SK-N-SH (cell line): ENCODE results near the gene COL8A1. TPM values are rescaled to one million over a fixed set of nuclear protein-coding genes. Genes with fewer than 3 reads are reported as not detected.

ENCODE experiments used
- CTCF ChIA-PET: fragments of 300-600, 350-600 bp; formaldehyde crosslinking; extraction: SDS; loops from one replicate; lab custom pipeline; 2021; lab: Yijun Ruan, JAX
- POLR2A ChIA-PET: fragments of 350-600 bp; sonication (Branson Sonifier 250); formaldehyde crosslinking; extraction: SDS; loops from one replicate; lab custom pipeline; 2020; ENCODE audit warnings: antibody characterized with exemption, inconsistent platforms; lab: Yijun Ruan, JAX
- DNase-seq: peaks from one replicate; pipeline ENCODE4 v3.0.0; 2012
- H2AFZ ChIP-seq: fragments of 200-600 bp; sonication (generic); 2 replicates; pipeline ENCODE4 v1.8.1; 2016; ENCODE audit warnings: antibody characterized with exemption, mild to moderate bottlenecking, low read depth
- H3F3A ChIP-seq: fragments of 200-600 bp; sonication (generic); replicated peaks from 2 replicates; pipeline ENCODE3; 2016; ENCODE audit warnings: antibody characterized with exemption, mild to moderate bottlenecking; ENCODE audit not compliant: insufficient read depth
- H3K27ac ChIP-seq, 2 experiments: fragments of 200-500 bp in 1 of 2; fragments of 200-600 bp in 1 of 2; sonication (Bioruptor generic) in 1 of 2; sonication (generic), shearing (Covaris generic) in 1 of 2; 2 replicates each; pipeline versions ENCODE4 v1.5.1 to v1.6.1; 2014 to 2016; ENCODE audit warnings: low read depth in 2 of 2, inconsistent platforms in 1 of 2, low read length in 1 of 2, mild to moderate bottlenecking in 1 of 2, mixed read lengths in 1 of 2
- H3K27me3 ChIP-seq: fragments of 200-600 bp; sonication (generic), shearing (Covaris generic); 2 replicates; pipeline ENCODE4 v1.6.1; 2016; ENCODE audit warnings: mixed run types; ENCODE audit not compliant: insufficient read depth
- H3K36me3 ChIP-seq, 2 experiments: fragments of 200-500 bp in 1 of 2; fragments of 200-600 bp in 1 of 2; sonication (Bioruptor generic) in 1 of 2; sonication (generic) in 1 of 2; replicated peaks in 1 of 2; 2 replicates each; pipeline versions ENCODE3 to v1.5.1; 2014 to 2016; ENCODE audit warnings: low read length in 1 of 2, mild to moderate bottlenecking in 1 of 2; ENCODE audit not compliant: insufficient read depth in 2 of 2, control insufficient read depth in 1 of 2
- H3K4me1 ChIP-seq, 2 experiments: fragments of 200-500 bp in 1 of 2; fragments of 200-600 bp in 1 of 2; sonication (Bioruptor generic) in 1 of 2; sonication (generic), shearing (Covaris generic) in 1 of 2; 2 replicates each; pipeline versions ENCODE4 v1.5.1 to v1.6.1; 2014 to 2016; ENCODE audit warnings: low read depth in 1 of 2, low read length in 1 of 2, mixed run types in 1 of 2; ENCODE audit not compliant: insufficient read depth in 2 of 2, control insufficient read depth in 1 of 2
- H3K4me2 ChIP-seq: fragments of 200-600 bp; sonication (generic), shearing (Covaris generic); 2 replicates; pipeline ENCODE4 v1.6.1; 2017; ENCODE audit warnings: mixed run types
- H3K4me3 ChIP-seq, 2 experiments: fragments of 200-500 bp in 1 of 2; fragments of 200-600 bp in 1 of 2; sonication (Bioruptor generic) in 1 of 2; sonication (generic), shearing (Covaris generic) in 1 of 2; 2 replicates each; pipeline versions ENCODE4 v1.5.1 to v1.8.1; 2014 to 2016; ENCODE audit warnings: low read depth in 2 of 2, inconsistent platforms in 1 of 2, low read length in 1 of 2, mild to moderate bottlenecking in 1 of 2, mixed read lengths in 1 of 2, moderate library complexity in 1 of 2
- H3K79me2 ChIP-seq: fragments of 200-600 bp; sonication (generic); 2 replicates; pipeline ENCODE4 v1.8.1; 2017; ENCODE audit warnings: mild to moderate bottlenecking; ENCODE audit not compliant: insufficient read depth
- H3K9ac ChIP-seq: fragments of 200-600 bp; sonication (generic); 2 replicates; pipeline ENCODE4 v1.6.1; 2017; ENCODE audit warnings: mixed run types
- H3K9me2 ChIP-seq: fragments of 200-600 bp; sonication (generic); 2 replicates; pipeline ENCODE4 v1.6.1; 2017; ENCODE audit warnings: mixed run types
- H3K9me3 ChIP-seq: fragments of 200-600 bp; sonication (generic); 2 replicates; pipeline ENCODE4 v1.6.1; 2017; ENCODE audit warnings: mixed run types, mild to moderate bottlenecking, moderate library complexity
- H4K20me1 ChIP-seq: fragments of 200-600 bp; sonication (generic); 2 replicates; pipeline ENCODE4 v1.6.1; 2017; ENCODE audit warnings: mild to moderate bottlenecking, mixed run types; ENCODE audit not compliant: insufficient read depth
- CHD2 ChIP-seq: fragments of 150-350 bp; IDR thresholded peaks from 2 replicates; pipeline ENCODE4 v1.6.1; 2018; ENCODE audit warnings: low read length; ENCODE audit not compliant: partially characterized antibody
- CTCF ChIP-seq: fragments of 200-600 bp; sonication (generic); IDR thresholded peaks from 2 replicates; pipeline ENCODE4 v1.6.1; 2017; ENCODE audit warnings: antibody characterized with exemption, mild to moderate bottlenecking, moderate library complexity
- ELF1 ChIP-seq: IDR thresholded peaks from 2 replicates; pipeline ENCODE4 v1.4.0; 2012
- FOXJ3 ChIP-seq: sonication (generic); formaldehyde crosslinking; IDR thresholded peaks from 2 replicates; pipeline ENCODE4 v1.5.1; 2020; ENCODE audit warnings: mild to moderate bottlenecking, missing genetic modification reagents
- GABPA ChIP-seq: IDR thresholded peaks from 2 replicates; pipeline ENCODE4 v1.4.0; 2012; ENCODE audit warnings: low read depth, mild to moderate bottlenecking
- IRF3 ChIP-seq: fragments of 150-350 bp; IDR thresholded peaks from 2 replicates; pipeline ENCODE4 v1.6.1; 2016; ENCODE audit warnings: mild to moderate bottlenecking, low read depth, low read length
- MEF2A ChIP-seq: IDR thresholded peaks from 2 replicates; pipeline ENCODE4 v1.4.0; 2012; ENCODE audit warnings: low read depth, borderline replicate concordance
- NFIC ChIP-seq: IDR thresholded peaks from 2 replicates; pipeline ENCODE4 v1.4.0; 2012; ENCODE audit warnings: borderline replicate concordance
- NRF1 ChIP-seq: IDR thresholded peaks from 2 replicates; pipeline ENCODE4 v1.6.1; 2012; ENCODE audit warnings: low read depth, mild to moderate bottlenecking, low read length
- PBX3 ChIP-seq: IDR thresholded peaks from 2 replicates; pipeline ENCODE4; 2012
- POLR2AphosphoS5 ChIP-seq: IDR thresholded peaks from 2 replicates; pipeline ENCODE4 v1.6.1; 2012; ENCODE audit warnings: low read depth, low read length
- RCOR1 ChIP-seq: fragments of 150-350 bp; IDR thresholded peaks from 2 replicates; pipeline ENCODE4 v1.6.1; 2017; ENCODE audit warnings: antibody characterized with exemption, low read length
- RFX5 ChIP-seq: IDR thresholded peaks from 2 replicates; pipeline ENCODE4 v1.6.1; 2012; ENCODE audit warnings: mild to moderate bottlenecking, improper control_type of control experiment, low read length
- RXRA ChIP-seq: IDR thresholded peaks from 2 replicates; pipeline ENCODE4 v1.4.0; 2012; ENCODE audit warnings: low read depth, mild to moderate bottlenecking, borderline replicate concordance
- TAF1 ChIP-seq: IDR thresholded peaks from 2 replicates; pipeline ENCODE4 v1.6.1; 2012; ENCODE audit warnings: low read depth, mild to moderate bottlenecking, low read length, moderate library complexity, borderline replicate concordance
- TCF12 ChIP-seq: IDR thresholded peaks from 2 replicates; pipeline ENCODE4 v1.4.0; 2012
- TEAD4 ChIP-seq: IDR thresholded peaks from 2 replicates; pipeline ENCODE4 v1.4.0; 2012; ENCODE audit warnings: mild to moderate bottlenecking, borderline replicate concordance; ENCODE audit not compliant: insufficient read depth
- USF1 ChIP-seq: IDR thresholded peaks from 2 replicates; pipeline ENCODE4 v1.4.0; 2012; ENCODE audit warnings: low read depth, borderline replicate concordance
- YY1 ChIP-seq: IDR thresholded peaks from 2 replicates; pipeline ENCODE4 v1.4.0; 2012; ENCODE audit warnings: low read depth, mild to moderate bottlenecking
- ZBTB33 ChIP-seq: IDR thresholded peaks from 2 replicates; pipeline ENCODE4 v1.4.0; 2012; ENCODE audit warnings: low read depth, borderline replicate concordance
- WGBS: methylation state at CpG from one replicate; pipeline ENCODE4 v1.1.6; 2017; ENCODE audit warnings: low lambda C conversion rate; 5-methylcytosine and 5-hydroxymethylcytosine counted together
- polyA plus RNA-seq, 3 experiments: library from polyadenylated mRNA; depleted of rRNA; stranded (reverse); fragments of >200 nt; gene quantifications; 2 replicates each; pipeline ENCODE4 v1.2.3, GENCODE V29; 2012

COL8A1 gene
- polyA plus RNA-seq, 1 of the 3 experiments (the other 2 are of a cell fraction), result 4.0 TPM

GRCh38 chr3:99647081-99647480 is 8.7 kb downstream of the COL8A1 start (continued):
- TF ChIP-seq CTCF (no peak), GABPA (no peak), PBX3 (no peak), YY1 (no peak), FOXJ3 (CRISPR knock-in tag) (no peak), IRF3 (no peak), NFIC (no peak), ZBTB33 (no peak), TCF12 (no peak), NRF1 (no peak), MEF2A (no peak), TEAD4 (no peak), CHD2 (no peak)

- peaks cover 5% of the 10 kb centered on the region; the same call in 1 of the 2 replicates for H3K27me3 ChIP-seq
- no peaks in the 10 kb centered on the region for H3K9me2 ChIP-seq
- no peak overlapping the region for H3K4me3 ChIP-seq
- no peaks in the 10 kb centered on the region for H3F3A ChIP-seq
- H3K27ac ChIP-seq, result peak overlapping the region in 1 of 2 experiments; percentile 54; a peak in 3 of 4 replicates
- no peaks in the 10 kb centered on the region for H3K9me3 ChIP-seq
- no peak overlapping the region for H2AFZ ChIP-seq
- no peak for DNase-seq
- POLR2A ChIA-PET, result no interaction called here
- no peak overlapping the region for H3K9ac ChIP-seq
- CTCF ChIA-PET, result interaction anchor here (0.9 to 4.7 kb wide), 2 partner anchors 15 to 106 kb away, joined by 3 to 19 read pairs; no protein-coding TSS in a partner anchor
- no peaks in the 10 kb centered on the region for H3K36me3 ChIP-seq
- no peaks in the 10 kb centered on the region; a peak in 2 of 4 replicates for H3K4me1 ChIP-seq
- no peaks in the 10 kb centered on the region for H3K79me2 ChIP-seq
- no peak for TF ChIP-seq RXRA
- TF ChIP-seq TAF1, result no peak
- no peak for TF ChIP-seq RCOR1
- no peak for TF ChIP-seq ZBTB33
- no peak for TF ChIP-seq TCF12
- no peak for TF ChIP-seq FOXJ3 (CRISPR knock-in tag)
- TF ChIP-seq NFIC, result no peak
- TF ChIP-seq USF1, result no peak
- no peak for TF ChIP-seq CHD2
- no peak for TF ChIP-seq RFX5
- TF ChIP-seq POLR2AphosphoS5, result no peak
- TF ChIP-seq ELF1, result no peak
- no peak for TF ChIP-seq IRF3
- TF ChIP-seq NRF1, result no peak
- no peaks in the 10 kb centered on the region for H4K20me1 ChIP-seq
- no peak overlapping the region for H3K4me2 ChIP-seq
- 3% methylated on average over 5 of the region's 5 CpGs for WGBS
Observed at GRCh38 chr3:99648101-99648500, 9.7 kb downstream of the COL8A1 start.
